Endothelial cell of umbilical vein (primary cell): Measurements from ENCODE around the gene ARID1B.

Source experiments
- EZH2 ChIP-seq: IDR thresholded peaks from 2 replicates; pipeline ENCODE4 v1.6.1; 2012; ENCODE audit warnings: borderline replicate concordance, low read depth, mild to moderate bottlenecking, moderate library complexity, low read length, inconsistent platforms; ENCODE audit not compliant: severe bottlenecking
- MAX ChIP-seq: IDR thresholded peaks from 2 replicates; pipeline ENCODE4 v1.6.1; 2011; ENCODE audit not compliant: insufficient read depth, insufficient read length
- POLR2A ChIP-seq: IDR thresholded peaks from 2 replicates; pipeline ENCODE4 v1.6.1; 2012; ENCODE audit warnings: low read depth, mild to moderate bottlenecking, control low read depth, low read length
- POLR2AphosphoS5 ChIP-seq: IDR thresholded peaks from 2 replicates; pipeline ENCODE4 v1.6.1; 2012; ENCODE audit warnings: low read depth, mild to moderate bottlenecking, control low read depth, low read length, moderate library complexity; ENCODE audit not compliant: insufficient read depth
- TF ChIP-seq, protein P1 (sequence below), 2 donors: IDR thresholded peaks; 1 replicate in 1 of 2; 2 replicates in 1 of 2; pipeline ENCODE4 v1.5.1; 2011; ENCODE audit warnings: low read length in 2 of 2, mild to moderate bottlenecking in 2 of 2, moderate library complexity in 2 of 2, control low read depth in 1 of 2, inconsistent platforms in 1 of 2, low read depth in 1 of 2; ENCODE audit not compliant: insufficient read depth in 1 of 2; ENCODE audit errors: extremely low read depth in 1 of 2

- no peak for TF ChIP-seq POLR2AphosphoS5
- TF ChIP-seq, protein P1, sequence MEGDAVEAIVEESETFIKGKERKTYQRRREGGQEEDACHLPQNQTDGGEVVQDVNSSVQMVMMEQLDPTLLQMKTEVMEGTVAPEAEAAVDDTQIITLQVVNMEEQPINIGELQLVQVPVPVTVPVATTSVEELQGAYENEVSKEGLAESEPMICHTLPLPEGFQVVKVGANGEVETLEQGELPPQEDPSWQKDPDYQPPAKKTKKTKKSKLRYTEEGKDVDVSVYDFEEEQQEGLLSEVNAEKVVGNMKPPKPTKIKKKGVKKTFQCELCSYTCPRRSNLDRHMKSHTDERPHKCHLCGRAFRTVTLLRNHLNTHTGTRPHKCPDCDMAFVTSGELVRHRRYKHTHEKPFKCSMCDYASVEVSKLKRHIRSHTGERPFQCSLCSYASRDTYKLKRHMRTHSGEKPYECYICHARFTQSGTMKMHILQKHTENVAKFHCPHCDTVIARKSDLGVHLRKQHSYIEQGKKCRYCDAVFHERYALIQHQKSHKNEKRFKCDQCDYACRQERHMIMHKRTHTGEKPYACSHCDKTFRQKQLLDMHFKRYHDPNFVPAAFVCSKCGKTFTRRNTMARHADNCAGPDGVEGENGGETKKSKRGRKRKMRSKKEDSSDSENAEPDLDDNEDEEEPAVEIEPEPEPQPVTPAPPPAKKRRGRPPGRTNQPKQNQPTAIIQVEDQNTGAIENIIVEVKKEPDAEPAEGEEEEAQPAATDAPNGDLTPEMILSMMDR (IDR thresholded peaks at IDR 0.05; ENCODE audit: extremely low read depth in 1 of 2, insufficient read depth in 1 of 2, low read depth in 1 of 2, low read length in 2 of 2): no peak
- TF ChIP-seq POLR2A: no peak
- TF ChIP-seq MAX: no peak
- TF ChIP-seq EZH2: no peak
Observed at GRCh38 chr6:157054531-157054979, 277.4 kb downstream of the ARID1B start.
